ENCODE data around the gene EREG.
A peak's percentile ranks its signal among the peaks of the same experiment; 100 is the strongest.

The EREG gene

GRCh38 chr4:74353858-74354257 lies 11.1 kb upstream of the EREG start:
- DNase-seq = no peak

GRCh38 chr4:74357965-74358364 lies 7.0 kb upstream of the EREG start:
- no peak for DNase-seq

GRCh38 chr4:74361671-74362070 lies 3.3 kb upstream of the EREG start:
- no peak for DNase-seq

- no peak for DNase-seq
Observed at GRCh38 chr4:74362347-74362746, 2.6 kb upstream of the EREG start.

- no peak for DNase-seq
Observed at GRCh38 chr4:74364256-74364651, 691 bp upstream of the EREG start.

- peak; percentile 8 for DNase-seq
Observed at GRCh38 chr4:74365761-74366160, 816 bp downstream of the EREG start.

GRCh38 chr4:74366367-74366911 lies 1.5 kb downstream of the EREG start:
- no peak for DNase-seq

- DNase-seq = no peak
Observed at GRCh38 chr4:74367656-74368290, 2.8 kb downstream of the EREG start.

GRCh38 chr4:74368596-74368995 lies 3.7 kb downstream of the EREG start:
- DNase-seq = no peak

- no peak for DNase-seq
Observed at GRCh38 chr4:74369855-74370254, 4.9 kb downstream of the EREG start.

- DNase-seq = peak; percentile 66
Observed at GRCh38 chr4:74370912-74371311, 6.0 kb downstream of the EREG start.

- DNase-seq = no peak
Observed at GRCh38 chr4:74374128-74374527, 9.2 kb downstream of the EREG start.

GRCh38 chr4:74374561-74375327 lies 9.8 kb downstream of the EREG start:
- DNase-seq = peak; percentile 83

GRCh38 chr4:74375824-74376426 lies 11.0 kb downstream of the EREG start:
- no peak for DNase-seq

GRCh38 chr4:74376888-74377483 lies 12.0 kb downstream of the EREG start:
- DNase-seq = peak; percentile 65

GRCh38 chr4:74377714-74378113 lies 12.8 kb downstream of the EREG start:
- DNase-seq = no peak

- no peak for DNase-seq
Observed at GRCh38 chr4:74378573-74378972, 13.6 kb downstream of the EREG start.

- no peak for DNase-seq
Observed at GRCh38 chr4:74379912-74380311, 15.0 kb downstream of the EREG start.

GRCh38 chr4:74385386-74385785 lies 20.4 kb downstream of the EREG start:
- no peak for DNase-seq

- no peak for DNase-seq
Observed at GRCh38 chr4:74386159-74386558, 21.2 kb downstream of the EREG start.

GRCh38 chr4:74387790-74388189 lies 22.8 kb downstream of the EREG start:
- no peak for DNase-seq

GRCh38 chr4:74389494-74389893 lies 24.5 kb downstream of the EREG start:
- no peak for DNase-seq

- DNase-seq = no peak
Observed at GRCh38 chr4:74390677-74391076, 25.7 kb downstream of the EREG start.
